Subcutaneous abdominal adipose tissue (tissue), 5 donors: ENCODE data around the gene HMGCL.
"Not testable (repeated sequence)": the region's sequence is repeated elsewhere in the genome, so short reads cannot be mapped to it uniquely, and the experiment has no call there.

Source experiments
- H3K27ac ChIP-seq: one replicate; pipeline ENCODE4 v1.7.0; 2013; ENCODE audit warnings: low read depth, mild to moderate bottlenecking, inconsistent platforms, low read length, moderate library complexity
- H3K27me3 ChIP-seq, 5 donors: one replicate each; pipeline ENCODE4 v1.7.0; 2013; ENCODE audit warnings: low read length in 5 of 5, inconsistent platforms in 1 of 5; ENCODE audit not compliant: control insufficient read depth in 5 of 5, insufficient read depth in 4 of 5
- H3K36me3 ChIP-seq, 5 donors: one replicate each; pipeline ENCODE4 v1.7.0; 2013; ENCODE audit warnings: low read length in 5 of 5; ENCODE audit not compliant: control insufficient read depth in 5 of 5, insufficient read depth in 5 of 5
- H3K4me1 ChIP-seq, 5 donors: one replicate each; pipeline ENCODE4 v1.7.0; 2013; ENCODE audit warnings: low read length in 5 of 5, mild to moderate bottlenecking in 3 of 5, moderate library complexity in 1 of 5; ENCODE audit not compliant: control insufficient read depth in 5 of 5, insufficient read depth in 5 of 5
- H3K4me3 ChIP-seq, 5 donors: one replicate each; pipeline ENCODE4 v1.7.0; 2013; ENCODE audit warnings: low read length in 5 of 5, low read depth in 1 of 5
- H3K9ac ChIP-seq, 5 donors: one replicate each; pipeline ENCODE4 v1.7.0; 2013; ENCODE audit warnings: low read length in 5 of 5, mild to moderate bottlenecking in 4 of 5, moderate library complexity in 3 of 5
- H3K9me3 ChIP-seq, 5 donors: one replicate each; pipeline ENCODE4 v1.7.0; 2013; ENCODE audit warnings: low read length in 5 of 5; ENCODE audit not compliant: control insufficient read depth in 5 of 5
- donor health status: healthy.
- donor health status: healthy.
- donor health status: healthy.
- donor health status: healthy.
- donor health status: healthy.

The HMGCL gene

GRCh38 chr1:23783141-23783540 is 42.1 kb downstream of the HMGCL start:
- Histone ChIP-seq H3K4me1 (peaks cover 2 to 15% (median 12%) of the 10 kb centered on the region in 5 donors), H3K36me3 (peaks cover 19 to 42% (median 30%) of the 10 kb centered on the region in 5 donors)
- H3K9me3 ChIP-seq, H3K27me3 ChIP-seq, H3K27ac ChIP-seq, H3K9ac ChIP-seq, H3K4me3 ChIP-seq: not testable (repeated sequence)

GRCh38 chr1:23779826-23780371 is 45.3 kb downstream of the HMGCL start:
- peaks cover 2 to 23% (median 22%) of the 10 kb centered on the region in 5 donors for H3K4me1 ChIP-seq
- H3K9ac ChIP-seq, result peak overlapping the region in 2 of 5 donors; percentile 87 to 90
- no peaks in the 10 kb centered on the region for H3K27me3 ChIP-seq
- H3K4me3 ChIP-seq, result no peak overlapping the region
- H3K9me3 ChIP-seq, result no peaks in the 10 kb centered on the region
- peaks cover under 1 to 13% (median 8%) of the 10 kb centered on the region in 5 donors for H3K36me3 ChIP-seq
- H3K27ac ChIP-seq, result peak overlapping the region; percentile 44

GRCh38 chr1:23777979-23778814 is 47.0 kb downstream of the HMGCL start, which contains the start of gene PITHD1:
PITHD1 (plus strand) TSS chr1:23778418; CDS start chr1:23778516, 98 bp downstream.
- Histone ChIP-seq H3K27ac (peak within 1 kb of the TSS; percentile 74), H3K4me3 (peak within 1 kb of the TSS; percentile 87 to 98 (median 98)), H3K9me3 (no peaks in the 10 kb centered on the region), H3K9ac (peak within 1 kb of the TSS; percentile 85 to 90 (median 87)), H3K4me1 (peaks cover 2 to 23% (median 22%) of the 10 kb centered on the region in 5 donors), H3K27me3 (no peaks in the 10 kb centered on the region), H3K36me3 (peaks cover 0 to 10% (median 0%) of the 10 kb centered on the region in 5 donors)

- H3K36me3 ChIP-seq, result peaks cover 0 to 7% (median 5%) of the 10 kb centered on the region in 5 donors
- no peak overlapping the region for H3K27ac ChIP-seq
- H3K9ac ChIP-seq, result no peak overlapping the region
- no peak overlapping the region for H3K4me3 ChIP-seq
- peaks cover 2 to 27% (median 26%) of the 10 kb centered on the region in 5 donors for H3K4me1 ChIP-seq
- H3K9me3 ChIP-seq, result no peaks in the 10 kb centered on the region
- no peaks in the 10 kb centered on the region for H3K27me3 ChIP-seq
Measured at GRCh38 chr1:23776217-23776616, 49.0 kb downstream of the HMGCL start.

GRCh38 chr1:23774174-23774880 is 50.9 kb downstream of the HMGCL start:
- Histone ChIP-seq H3K27ac (no peak overlapping the region), H3K4me3 (no peak overlapping the region), H3K27me3 (no peaks in the 10 kb centered on the region), H3K4me1 (peaks cover 2 to 21% (median 20%) of the 10 kb centered on the region in 5 donors), H3K9ac (peak overlapping the region in 1 of 5 donors; percentile 20), H3K36me3 (peaks cover 0 to 10% (median 2%) of the 10 kb centered on the region in 5 donors), H3K9me3 (no peaks in the 10 kb centered on the region)

- Histone ChIP-seq H3K4me3 (no peak overlapping the region), H3K9ac (no peak overlapping the region), H3K9me3 (no peaks in the 10 kb centered on the region), H3K27me3 (no peaks in the 10 kb centered on the region), H3K27ac (no peak overlapping the region), H3K36me3 (peaks cover 0 to 17% (median 2%) of the 10 kb centered on the region in 5 donors), H3K4me1 (peaks cover 0 to 12% (median 11%) of the 10 kb centered on the region in 5 donors)
Measured at GRCh38 chr1:23772854-23773242, 52.4 kb downstream of the HMGCL start.

GRCh38 chr1:23772049-23772853 is 53.0 kb downstream of the HMGCL start:
- H3K4me1 ChIP-seq, result peaks cover 0 to 6% (median 5%) of the 10 kb centered on the region in 5 donors
- no peak overlapping the region for H3K27ac ChIP-seq
- H3K9ac ChIP-seq, result no peak overlapping the region
- H3K9me3 ChIP-seq, result no peaks in the 10 kb centered on the region
- H3K4me3 ChIP-seq, result no peak overlapping the region
- peaks cover 0 to 22% (median 2%) of the 10 kb centered on the region in 5 donors for H3K36me3 ChIP-seq
- H3K27me3 ChIP-seq, result no peaks in the 10 kb centered on the region

GRCh38 chr1:23768733-23769132 is 56.5 kb downstream of the HMGCL start:
- Histone ChIP-seq H3K36me3 (peaks cover 0 to 39% (median 15%) of the 10 kb centered on the region in 5 donors), H3K9ac (no peak overlapping the region)

GRCh38 chr1:23763041-23763577 is 62.1 kb downstream of the HMGCL start:
- Histone ChIP-seq H3K9me3 (no peaks in the 10 kb centered on the region), H3K27ac (no peak overlapping the region), H3K36me3 (peaks cover 21 to 75% (median 50%) of the 10 kb centered on the region in 5 donors), H3K27me3 (no peaks in the 10 kb centered on the region), H3K4me3 (no peak overlapping the region), H3K9ac (no peak overlapping the region), H3K4me1 (no peaks in the 10 kb centered on the region)

More at GRCh38 chr1:23768733-23769132, 56.5 kb downstream of the HMGCL start:
- H3K27me3 ChIP-seq, result no peaks in the 10 kb centered on the region
- no peak overlapping the region for H3K4me3 ChIP-seq
- no peaks in the 10 kb centered on the region for H3K9me3 ChIP-seq
- H3K27ac ChIP-seq, result no peak overlapping the region
- peaks cover 0 to 4% (median 3%) of the 10 kb centered on the region in 5 donors for H3K4me1 ChIP-seq
